HFFc6 (cell line): ENCODE results near the gene NRDC. TPM values are rescaled to one million over a fixed set of nuclear protein-coding genes. Genes with fewer than 3 reads are reported as not detected.

Source experiments
- DNase-seq: peaks from one replicate; pipeline ENCODE4 v3.0.0-alpha.2; 2018
- H3K27ac Mint-ChIP-seq: 2 replicates; pipeline ENCODE4 v1.8.0; 2020; ENCODE audit warnings: mild to moderate bottlenecking, mixed read lengths
- H3K27me3 Mint-ChIP-seq: 2 replicates; pipeline ENCODE4 v1.8.0; 2021; ENCODE audit warnings: mild to moderate bottlenecking, moderate library complexity, mixed read lengths; ENCODE audit not compliant: insufficient read depth
- H3K36me3 Mint-ChIP-seq: 2 replicates; pipeline ENCODE4 v1.8.0; 2021; ENCODE audit warnings: low read depth, mixed read lengths
- H3K4me1 Mint-ChIP-seq: 2 replicates; pipeline ENCODE4 v1.8.0; 2020; ENCODE audit warnings: low read depth, mixed read lengths
- H3K4me3 Mint-ChIP-seq: 2 replicates; pipeline ENCODE4 v1.8.0; 2020; ENCODE audit warnings: mild to moderate bottlenecking, moderate library complexity, mixed read lengths
- H3K9me3 Mint-ChIP-seq: 2 replicates; pipeline ENCODE4 v1.8.0; 2020; ENCODE audit warnings: mild to moderate bottlenecking, mixed read lengths
- total RNA-seq, 6 experiments: library from RNA; stranded (reverse); fragmentation: NEBNext Ultra II Directional; extraction: Animal tissue kit (Norgen Biotek cat#: 25700); gene quantifications; 2 replicates in 1 of 6; 3 replicates in 5 of 6; pipeline ENCODE4 v1.2.3, GENCODE V29; 2021
- TF ChIP-seq, protein P1 (sequence below): fragments of 200-600 bp; sonication (generic); IDR thresholded peaks from 2 replicates; pipeline ENCODE4 v1.5.0; 2021; ENCODE audit warnings: antibody characterized with exemption, mild to moderate bottlenecking

Gene NRDC
- total RNA-seq, 6 experiments from 2014 or later = 186 to 207 (median 193) TPM

DNA sequence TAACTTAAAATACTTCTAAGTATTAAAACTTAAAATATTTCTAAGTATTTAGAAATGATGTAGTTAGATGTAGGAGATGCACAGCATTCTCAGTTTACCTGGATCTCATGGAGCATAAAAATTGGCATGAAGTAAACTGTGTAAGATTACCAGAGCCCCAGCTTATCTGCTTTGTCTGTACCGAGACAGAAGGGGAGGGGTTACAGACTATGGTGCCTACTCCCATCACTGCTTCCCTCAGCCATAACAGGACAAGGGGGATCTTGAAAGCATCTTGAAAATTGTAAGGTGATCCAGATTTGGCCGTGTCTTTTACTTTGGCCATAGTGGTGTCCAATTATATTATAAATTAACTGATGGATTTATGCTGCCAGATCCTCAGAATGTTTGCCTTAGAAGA lies 18.8 kb downstream of the NRDC start:
- peaks cover 14% of the 10 kb centered on the region for H3K36me3 Mint-ChIP-seq
- H3K4me1 Mint-ChIP-seq = 0 out of 2 replicates have a peak, but pooled peaks cover 7% of the 10 kb centered on the region
- TF ChIP-seq, protein P1, sequence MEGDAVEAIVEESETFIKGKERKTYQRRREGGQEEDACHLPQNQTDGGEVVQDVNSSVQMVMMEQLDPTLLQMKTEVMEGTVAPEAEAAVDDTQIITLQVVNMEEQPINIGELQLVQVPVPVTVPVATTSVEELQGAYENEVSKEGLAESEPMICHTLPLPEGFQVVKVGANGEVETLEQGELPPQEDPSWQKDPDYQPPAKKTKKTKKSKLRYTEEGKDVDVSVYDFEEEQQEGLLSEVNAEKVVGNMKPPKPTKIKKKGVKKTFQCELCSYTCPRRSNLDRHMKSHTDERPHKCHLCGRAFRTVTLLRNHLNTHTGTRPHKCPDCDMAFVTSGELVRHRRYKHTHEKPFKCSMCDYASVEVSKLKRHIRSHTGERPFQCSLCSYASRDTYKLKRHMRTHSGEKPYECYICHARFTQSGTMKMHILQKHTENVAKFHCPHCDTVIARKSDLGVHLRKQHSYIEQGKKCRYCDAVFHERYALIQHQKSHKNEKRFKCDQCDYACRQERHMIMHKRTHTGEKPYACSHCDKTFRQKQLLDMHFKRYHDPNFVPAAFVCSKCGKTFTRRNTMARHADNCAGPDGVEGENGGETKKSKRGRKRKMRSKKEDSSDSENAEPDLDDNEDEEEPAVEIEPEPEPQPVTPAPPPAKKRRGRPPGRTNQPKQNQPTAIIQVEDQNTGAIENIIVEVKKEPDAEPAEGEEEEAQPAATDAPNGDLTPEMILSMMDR = no peak
- no peaks in the 10 kb centered on the region for H3K9me3 Mint-ChIP-seq
- no peak overlapping the region for H3K4me3 Mint-ChIP-seq
- H3K27me3 Mint-ChIP-seq = no peaks in the 10 kb centered on the region
- no peak for DNase-seq
- no peak overlapping the region for H3K27ac Mint-ChIP-seq

DNA sequence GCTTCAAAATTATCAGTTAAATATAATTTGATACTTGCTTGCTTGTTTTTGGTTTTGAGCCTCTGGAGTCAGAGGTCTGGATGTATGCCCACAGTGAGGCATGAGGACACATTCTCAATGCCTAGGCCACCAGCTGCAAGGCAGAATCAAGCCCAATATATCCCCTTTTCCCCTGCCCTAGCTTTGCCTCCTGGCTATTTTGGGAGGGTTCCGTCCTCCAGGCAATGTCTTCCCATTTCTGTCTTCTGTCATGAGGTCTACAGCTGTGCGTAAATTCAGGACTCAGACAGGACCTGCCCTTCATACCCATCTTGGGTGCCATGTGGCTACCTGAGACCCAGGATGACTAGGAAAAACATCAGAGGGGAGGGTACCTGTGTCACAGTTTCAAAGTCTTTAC lies 19.2 kb downstream of the NRDC start:
- H3K27me3 Mint-ChIP-seq = no peaks in the 10 kb centered on the region

DNA sequence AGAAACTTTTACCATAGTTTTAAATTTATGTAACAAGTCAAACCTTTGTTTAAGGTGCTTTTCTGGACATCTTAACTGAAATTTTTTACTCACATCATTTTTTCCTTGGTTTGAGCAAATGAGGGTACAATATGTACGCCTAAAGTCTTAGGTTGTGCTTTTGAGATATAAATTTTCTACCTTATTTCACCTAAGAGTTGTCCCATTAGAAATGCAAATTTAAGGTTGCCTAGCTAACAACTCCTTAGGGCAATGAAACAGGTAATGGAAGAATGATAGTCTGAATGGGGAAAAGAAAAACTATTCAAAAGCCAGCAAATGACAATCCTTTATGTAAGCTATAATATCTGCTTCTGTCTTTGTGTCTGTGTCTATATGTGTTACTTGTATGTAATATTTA lies 19.6 kb downstream of the NRDC start:
- DNase-seq = no peak
- TF ChIP-seq, protein P1 = no peak
- H3K4me3 Mint-ChIP-seq = no peak overlapping the region
- no peaks in the 10 kb centered on the region for H3K9me3 Mint-ChIP-seq
- H3K36me3 Mint-ChIP-seq = peaks cover 16% of the 10 kb centered on the region
- H3K4me1 Mint-ChIP-seq = 0 out of 2 replicates have a peak, but pooled peaks cover 7% of the 10 kb centered on the region
- no peaks in the 10 kb centered on the region for H3K27me3 Mint-ChIP-seq
- H3K27ac Mint-ChIP-seq = no peak overlapping the region

More for the DNA sequence above, 19.2 kb downstream of the NRDC start:
- no peak overlapping the region for H3K27ac Mint-ChIP-seq
- H3K9me3 Mint-ChIP-seq = no peaks in the 10 kb centered on the region
- no peak overlapping the region for H3K4me3 Mint-ChIP-seq
- TF ChIP-seq, protein P1 = no peak
- no peak for DNase-seq
- 0 out of 2 replicates have a peak, but pooled peaks cover 7% of the 10 kb centered on the region for H3K4me1 Mint-ChIP-seq
- H3K36me3 Mint-ChIP-seq = peaks cover 16% of the 10 kb centered on the region

DNA sequence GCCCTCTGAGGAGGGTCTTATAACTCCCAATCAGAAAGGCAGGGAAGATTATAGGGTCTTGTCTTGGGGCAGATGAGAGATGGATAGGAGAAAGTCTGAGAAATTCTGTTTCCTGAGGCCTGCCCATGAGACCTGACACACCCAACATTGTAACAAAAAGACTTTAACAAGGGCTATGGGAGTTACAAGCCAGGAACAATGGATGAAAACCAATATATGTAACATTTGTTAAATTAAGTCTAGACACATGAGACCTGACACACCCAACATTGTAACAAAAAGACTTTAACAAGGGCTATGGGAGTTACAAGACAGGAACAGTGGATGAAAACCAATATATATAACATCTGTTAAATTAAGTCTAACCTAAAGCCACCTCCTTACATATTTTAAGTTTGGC lies 21.8 kb downstream of the NRDC start:
- Mint-ChIP-seq H3K4me3 (no peak overlapping the region), H3K27me3 (no peaks in the 10 kb centered on the region), H3K4me1 (0 out of 2 replicates have a peak, but pooled peaks cover 3% of the 10 kb centered on the region), H3K36me3 (peaks cover 17% of the 10 kb centered on the region), H3K9me3 (no peaks in the 10 kb centered on the region), H3K27ac (no peak overlapping the region)
- DNase-seq = no peak
- TF ChIP-seq, protein P1 = no peak

DNA sequence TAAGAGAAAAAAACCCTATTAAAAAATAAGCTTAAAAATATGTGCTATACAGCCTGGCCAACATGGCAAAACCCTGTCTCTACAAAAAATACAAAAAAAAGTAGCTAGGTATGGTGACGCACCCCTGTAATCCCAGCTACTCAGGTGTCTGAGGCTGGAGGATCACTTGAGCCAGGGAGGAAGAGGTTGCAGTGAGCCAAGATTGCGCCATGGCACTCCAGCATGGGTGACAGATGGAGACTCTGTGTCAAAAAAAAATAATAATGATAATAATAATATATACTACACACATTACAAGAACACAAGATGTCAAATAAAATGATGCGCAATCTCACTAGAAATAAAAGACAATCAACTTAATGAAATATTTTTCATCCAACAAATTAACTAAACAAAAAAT lies 22.9 kb downstream of the NRDC start:
- TF ChIP-seq, protein P1 = no peak

DNA sequence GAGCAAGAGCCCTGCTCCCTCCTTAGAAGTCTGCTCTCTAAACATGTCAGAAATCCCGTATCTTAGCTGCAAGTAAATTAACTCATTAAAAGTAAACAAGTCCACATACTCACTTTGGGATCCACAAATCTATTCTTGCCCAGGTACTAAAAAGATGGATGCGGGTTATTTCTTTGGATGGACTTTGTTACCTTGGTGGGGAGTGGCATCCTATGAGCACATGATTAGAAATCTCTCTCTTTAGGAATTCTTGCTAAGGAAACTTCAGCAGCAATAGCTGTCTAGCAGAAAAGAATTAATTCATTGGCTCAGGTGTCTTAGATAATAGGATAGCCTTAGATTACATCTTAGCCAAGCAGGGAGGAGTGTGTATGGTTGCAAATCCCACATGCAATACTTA lies 25.2 kb downstream of the NRDC start:
- no peak overlapping the region for H3K4me3 Mint-ChIP-seq

More for the DNA sequence above, 22.9 kb downstream of the NRDC start:
- H3K4me1 Mint-ChIP-seq = no peaks in the 10 kb centered on the region
- H3K27me3 Mint-ChIP-seq = no peaks in the 10 kb centered on the region
- H3K4me3 Mint-ChIP-seq = no peak overlapping the region
- DNase-seq = no peak
- no peaks in the 10 kb centered on the region for H3K9me3 Mint-ChIP-seq
- no peak overlapping the region for H3K27ac Mint-ChIP-seq
- H3K36me3 Mint-ChIP-seq = peaks cover 17% of the 10 kb centered on the region; the same call in 1 of the 2 replicates

More for the DNA sequence above, 25.2 kb downstream of the NRDC start:
- no peak overlapping the region for H3K27ac Mint-ChIP-seq
- H3K4me1 Mint-ChIP-seq = no peaks in the 10 kb centered on the region
- peaks cover 23% of the 10 kb centered on the region for H3K36me3 Mint-ChIP-seq
- DNase-seq = no peak
- TF ChIP-seq, protein P1 = no peak
- H3K27me3 Mint-ChIP-seq = no peaks in the 10 kb centered on the region
- H3K9me3 Mint-ChIP-seq = no peaks in the 10 kb centered on the region
